DMS153 (cell line): ENCODE measurements around the gene LRRC8E.
"Not testable (repeated sequence)": the region's sequence is repeated elsewhere in the genome, so short reads cannot be mapped to it uniquely, and the experiment has no call there.

Experiments used
- DNase-seq: peaks from one replicate; lab custom pipeline; 2025; lab: John Stamatoyannopoulos, UW

The LRRC8E gene

DNA sequence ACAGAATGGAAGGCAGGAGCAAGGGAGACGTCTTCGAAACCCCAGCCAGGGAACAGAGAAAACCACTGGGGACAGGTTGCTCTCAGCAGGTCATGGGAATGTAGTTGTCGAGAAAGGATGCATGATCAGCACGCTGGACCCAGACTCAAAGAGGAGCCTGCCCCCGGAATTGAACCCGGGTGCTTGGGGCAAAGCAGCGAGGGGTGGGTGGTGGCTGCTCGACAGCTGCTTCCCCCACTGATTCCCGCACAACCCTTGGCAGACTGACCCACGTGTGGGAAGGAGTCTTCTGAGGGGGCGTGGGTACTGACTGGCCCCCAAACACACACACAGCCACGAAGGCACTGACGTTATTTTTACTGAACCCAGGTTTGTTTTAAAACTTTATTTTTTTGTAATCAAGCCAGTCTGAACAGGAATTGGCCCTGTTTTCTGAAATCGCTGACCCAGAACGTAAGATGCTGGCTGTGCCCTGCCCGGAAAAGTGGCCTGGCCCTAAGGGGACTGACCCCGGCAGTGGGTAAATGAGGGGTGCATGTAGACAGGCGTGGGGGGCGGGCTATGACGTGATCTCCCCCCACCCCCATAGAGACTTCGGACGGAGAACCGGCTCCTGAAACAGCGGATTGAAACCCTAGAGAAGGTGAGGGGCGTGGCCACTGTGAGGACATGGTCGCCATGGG, 32.7 kb upstream of the LRRC8E start:
- DNase-seq, result no peak

DNA sequence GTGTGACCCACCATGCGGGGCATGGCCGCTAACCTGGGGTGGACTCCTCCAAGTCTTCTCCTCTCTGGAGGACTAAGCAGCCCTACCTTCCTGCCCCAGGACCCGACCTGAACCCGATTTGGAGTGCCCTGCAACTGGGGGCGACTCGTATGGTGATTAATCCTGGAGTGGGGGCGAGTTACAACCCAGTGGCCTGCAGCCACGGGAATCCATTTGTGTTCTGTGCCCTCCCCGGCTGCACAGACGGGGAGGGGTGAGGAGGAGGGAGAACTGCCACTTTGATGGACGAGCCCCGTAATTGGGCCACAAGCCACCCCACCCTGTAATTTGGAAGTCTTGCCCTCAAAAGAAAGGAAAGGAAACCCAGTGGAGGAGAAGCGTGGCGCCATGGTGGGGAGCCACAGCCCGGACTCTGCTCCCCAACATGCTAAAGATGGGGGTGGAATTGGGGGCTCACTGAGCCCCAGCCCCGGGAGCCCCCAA, 32.2 kb upstream of the LRRC8E start:
- DNase-seq, result no peak

DNA sequence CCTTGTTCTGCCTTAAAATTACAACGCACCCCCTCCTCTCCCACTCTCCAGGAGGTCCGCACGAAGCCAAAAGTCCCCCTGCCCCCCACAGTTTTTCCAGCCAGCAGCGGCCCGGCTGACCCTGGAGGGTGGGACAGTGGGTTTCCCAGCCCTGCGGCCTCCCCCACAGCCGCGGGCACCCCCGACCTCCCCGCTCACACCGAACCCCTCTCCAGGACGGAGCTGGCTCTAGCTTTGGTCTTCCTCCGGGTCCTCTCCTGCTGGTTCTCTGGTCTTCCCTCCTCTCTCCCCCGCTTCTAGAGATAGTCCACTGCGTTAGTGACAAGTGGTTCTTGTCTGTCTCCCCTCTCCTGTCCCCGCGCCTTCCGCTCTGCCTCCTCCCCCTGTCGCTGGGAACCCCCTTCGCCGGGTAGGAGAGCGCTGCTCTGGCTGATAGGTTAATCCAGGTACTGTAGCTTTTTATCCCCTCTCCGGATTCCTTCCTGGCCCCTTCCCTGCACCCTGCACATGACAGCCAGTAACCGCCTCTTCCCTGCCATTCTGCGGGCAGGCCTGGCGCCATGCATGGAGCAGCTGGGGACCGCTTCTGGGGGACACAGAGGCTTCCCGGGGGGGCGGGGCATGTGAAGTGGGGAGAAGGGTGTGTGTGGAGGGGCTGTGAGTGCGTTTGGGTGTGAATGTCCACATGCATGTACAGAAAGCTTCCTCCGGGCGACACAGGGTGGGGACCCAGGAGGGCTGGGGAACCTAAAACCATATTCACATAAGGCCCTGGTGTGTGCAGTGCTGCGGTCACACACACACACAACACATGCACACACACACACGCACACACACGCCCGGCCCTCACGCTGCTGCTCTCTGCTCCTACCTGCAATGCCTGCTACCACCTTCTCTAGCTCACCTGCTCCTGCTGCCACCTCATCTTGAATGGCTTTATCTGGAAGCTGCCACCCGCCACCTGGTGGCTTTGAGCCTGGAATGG, 31.3 kb upstream of the LRRC8E start:
- DNase-seq, result peak; percentile 20

DNA sequence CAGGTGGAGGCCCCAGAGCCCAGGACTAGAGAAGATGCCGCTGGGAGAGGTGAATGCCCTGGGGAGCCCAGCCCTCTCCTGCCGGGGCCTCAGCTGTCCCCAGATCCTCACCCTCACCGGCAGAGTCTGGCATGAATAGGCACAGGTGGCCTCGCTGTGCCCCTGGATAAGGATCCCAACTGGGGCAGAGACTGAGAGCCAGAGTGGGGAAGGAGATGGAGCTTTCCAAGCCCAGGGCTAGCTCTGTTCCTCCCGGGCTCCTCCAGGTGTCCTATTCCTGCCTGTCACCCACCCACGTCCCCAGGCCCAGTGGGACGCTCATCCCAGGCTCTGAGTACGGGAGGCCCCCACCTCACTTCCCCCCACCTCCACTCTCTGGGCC, 30.6 kb upstream of the LRRC8E start:
- DNase-seq, result no peak

DNA sequence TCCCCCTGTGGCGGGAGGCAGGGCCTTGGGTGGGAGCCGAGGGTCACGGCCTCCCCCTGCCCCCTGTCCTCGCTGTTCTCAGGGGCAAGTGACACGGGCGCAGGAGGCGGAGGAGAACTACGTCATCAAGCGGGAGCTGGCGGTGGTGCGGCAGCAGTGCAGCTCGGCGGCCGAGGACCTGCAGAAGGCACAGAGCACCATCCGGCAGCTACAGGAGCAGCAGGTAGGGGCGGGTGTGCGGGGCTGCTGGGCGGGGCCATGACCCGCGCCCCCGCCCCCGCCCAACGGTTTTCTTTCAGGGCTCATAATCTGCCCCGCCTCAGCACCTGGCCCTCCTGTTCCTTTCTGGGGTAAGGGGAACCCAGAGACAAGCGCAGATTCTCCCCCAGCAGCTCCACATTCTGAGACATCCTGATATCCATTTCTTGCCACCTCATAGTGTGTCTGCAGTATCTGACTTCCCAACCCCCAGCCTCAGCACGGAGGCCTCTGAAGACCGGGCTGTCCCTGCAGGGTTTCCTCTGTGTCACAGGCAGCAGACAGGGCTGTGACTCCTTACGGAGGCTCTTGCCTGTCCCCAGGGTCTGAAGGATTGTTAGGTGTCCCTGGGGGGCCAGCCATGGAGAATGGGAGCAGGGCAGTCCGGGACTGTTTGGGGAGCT, 30.1 kb upstream of the LRRC8E start:
- DNase-seq, result peak; percentile 75

DNA sequence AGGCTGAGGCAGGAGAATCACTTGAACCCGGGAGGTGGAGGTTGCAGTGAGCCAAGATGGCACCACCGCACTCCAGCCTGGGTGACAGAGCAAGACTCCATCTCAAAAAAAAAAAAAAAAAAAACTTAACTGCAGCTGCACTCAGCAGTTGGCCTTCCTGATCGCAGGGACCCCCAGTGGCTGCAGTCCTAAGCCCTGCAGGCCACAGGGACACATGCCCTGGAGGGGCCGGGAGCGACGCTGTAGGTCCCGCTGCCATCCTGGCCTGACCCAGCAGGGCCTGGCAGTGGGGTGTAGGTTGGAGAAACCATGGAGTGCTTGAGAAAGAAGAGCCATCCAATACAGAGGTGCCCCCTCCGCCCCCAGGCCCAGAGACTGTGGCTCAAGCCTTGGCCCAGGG, 29.2 kb upstream of the LRRC8E start:
- DNase-seq, result not testable (repeated sequence)

DNA sequence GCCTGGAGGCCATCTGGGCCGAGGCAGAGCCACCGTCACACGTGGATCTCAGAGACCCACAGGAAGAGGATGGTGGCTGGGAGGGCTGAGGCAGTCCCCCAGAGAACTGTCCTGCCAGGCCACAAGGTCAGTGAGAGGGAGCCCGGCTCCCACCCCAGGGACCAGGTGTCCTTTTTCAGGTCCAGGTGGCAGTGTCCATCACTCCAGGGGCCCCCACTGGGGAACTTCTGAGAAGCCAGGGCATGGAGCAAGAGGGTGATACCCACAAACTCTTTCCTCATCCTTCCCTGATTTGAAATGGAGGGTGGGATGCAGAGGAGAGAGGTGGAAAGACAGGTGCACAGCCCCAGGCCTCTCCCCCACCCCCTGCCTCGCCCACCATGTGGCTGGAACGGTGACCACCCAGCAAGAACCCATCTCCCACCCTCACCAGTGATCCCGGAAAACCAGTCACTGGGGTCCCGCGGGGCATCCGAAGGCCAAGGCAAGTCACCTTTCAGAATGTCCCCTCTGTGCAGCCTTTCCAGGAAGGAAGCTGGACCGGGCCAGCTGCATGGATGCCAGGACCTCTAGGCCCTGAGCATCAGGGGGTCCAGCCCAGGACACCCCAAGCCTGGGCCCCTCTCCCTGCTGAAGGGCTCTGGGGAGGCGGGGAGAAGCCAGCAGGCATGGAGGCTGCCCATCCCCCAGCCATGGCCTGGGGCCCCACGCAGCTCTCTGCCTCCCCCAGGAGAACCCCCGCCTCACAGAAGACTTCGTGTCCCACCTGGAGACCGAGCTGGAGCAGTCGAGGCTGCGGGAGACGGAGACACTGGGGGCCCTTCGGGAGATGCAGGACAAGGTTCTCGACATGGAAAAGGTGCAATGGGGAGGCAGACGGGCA, 28.2 kb upstream of the LRRC8E start:
- no peak for DNase-seq

DNA sequence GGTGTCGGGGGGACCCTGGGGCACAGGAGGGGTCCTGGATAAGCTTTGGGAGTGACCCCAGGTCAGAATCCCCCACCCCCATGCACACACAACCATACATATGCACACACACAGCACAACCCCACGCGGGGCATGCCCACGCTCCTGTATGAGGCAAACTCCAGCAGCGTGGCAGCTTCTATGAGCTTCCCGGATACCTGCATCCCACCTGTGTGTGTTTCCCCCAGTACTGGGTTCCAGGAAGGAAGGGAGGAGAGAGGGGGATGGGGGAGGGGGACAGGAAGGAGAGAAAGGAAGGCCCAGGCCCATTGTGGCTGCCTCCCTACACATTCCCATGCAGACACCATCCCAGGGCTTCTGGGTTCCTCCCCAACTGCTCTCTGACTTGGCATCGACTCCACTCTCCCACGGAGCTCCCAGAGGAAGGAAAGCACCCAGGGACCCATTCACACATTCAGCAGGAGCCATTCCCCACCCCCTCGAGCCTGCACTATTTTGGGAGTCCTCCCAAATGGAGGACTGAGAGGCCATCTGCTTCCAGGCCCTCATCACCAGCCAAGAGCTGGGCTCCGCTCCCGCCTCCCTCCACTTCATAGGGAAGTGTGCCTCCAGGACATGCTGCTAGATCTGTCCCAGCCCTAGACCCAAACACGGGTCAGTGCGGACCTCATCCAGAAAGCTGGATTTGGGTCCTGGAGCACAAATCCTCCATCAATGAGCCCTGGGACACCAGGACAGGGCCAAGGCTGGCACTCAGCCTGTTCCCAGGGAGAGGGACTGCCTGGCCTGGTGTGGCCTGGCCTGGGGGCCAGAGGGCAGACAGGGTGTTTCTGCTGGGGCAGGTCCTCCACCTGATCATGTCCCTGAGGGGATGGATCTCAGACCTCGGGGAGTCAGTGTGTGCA, 27.3 kb upstream of the LRRC8E start:
- no peak for DNase-seq

DNA sequence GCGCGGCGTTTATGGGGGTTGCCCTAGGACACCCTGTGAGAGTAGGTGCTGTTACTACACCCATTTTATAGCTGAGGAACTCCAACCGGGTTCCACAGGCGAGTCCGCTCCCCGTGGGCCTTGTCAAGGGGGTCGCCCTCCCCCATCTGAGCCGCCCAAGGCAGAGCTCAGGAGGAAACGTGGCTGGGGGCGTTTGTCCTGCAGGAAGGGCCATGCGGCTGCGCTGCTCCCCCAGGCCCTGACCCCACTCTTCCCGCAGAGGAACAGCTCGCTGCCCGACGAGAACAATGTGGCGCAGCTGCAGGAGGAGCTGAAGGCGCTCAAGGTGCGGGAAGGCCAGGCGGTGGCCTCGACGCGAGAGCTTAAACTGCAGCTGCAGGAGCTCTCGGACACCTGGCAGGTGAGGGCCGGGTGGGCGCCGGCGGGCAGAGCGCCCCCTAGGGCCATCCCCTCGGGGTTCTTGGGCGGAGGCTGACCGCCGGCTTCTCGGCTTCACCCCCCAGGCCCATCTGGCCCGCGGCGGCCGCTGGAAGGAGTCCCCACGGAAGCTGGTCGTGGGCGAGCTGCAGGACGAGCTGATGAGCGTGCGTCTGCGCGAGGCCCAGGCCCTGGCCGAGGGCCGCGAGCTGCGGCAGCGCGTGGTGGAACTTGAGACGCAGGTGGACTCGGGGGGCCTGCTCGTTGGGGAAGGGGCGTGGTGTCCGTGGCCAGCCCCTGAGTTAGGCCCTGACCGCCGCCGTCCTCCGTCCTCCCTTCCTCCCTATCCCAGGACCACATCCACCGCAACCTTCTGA, 26.5 kb upstream of the LRRC8E start:
- no peak for DNase-seq

DNA sequence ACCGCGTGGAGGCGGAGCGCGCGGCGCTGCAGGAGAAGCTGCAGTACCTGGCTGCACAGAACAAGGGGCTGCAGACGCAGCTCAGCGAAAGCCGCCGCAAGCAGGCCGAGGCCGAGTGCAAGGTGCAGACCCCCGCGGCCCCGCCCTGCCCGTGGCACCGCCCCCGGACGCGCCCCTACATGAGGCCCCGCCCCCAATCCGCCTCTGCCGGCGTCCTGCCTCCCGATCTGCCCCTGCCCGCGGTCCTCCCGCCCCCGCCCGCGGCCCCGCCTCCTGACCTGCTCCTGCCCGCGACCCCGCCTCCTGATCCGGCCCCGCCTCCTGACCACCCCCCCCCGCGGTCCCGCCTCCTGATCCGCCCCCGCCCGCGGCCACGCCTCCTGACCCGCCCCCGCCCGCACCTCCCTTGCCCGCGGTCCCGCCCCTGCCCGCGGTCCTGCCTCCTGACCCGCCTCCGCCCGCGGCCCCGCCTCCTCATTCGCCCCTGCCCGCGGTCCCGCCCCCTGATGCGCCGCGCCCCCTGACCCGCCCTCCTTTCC, 25.8 kb upstream of the LRRC8E start:
- DNase-seq, result peak; percentile 69

DNA sequence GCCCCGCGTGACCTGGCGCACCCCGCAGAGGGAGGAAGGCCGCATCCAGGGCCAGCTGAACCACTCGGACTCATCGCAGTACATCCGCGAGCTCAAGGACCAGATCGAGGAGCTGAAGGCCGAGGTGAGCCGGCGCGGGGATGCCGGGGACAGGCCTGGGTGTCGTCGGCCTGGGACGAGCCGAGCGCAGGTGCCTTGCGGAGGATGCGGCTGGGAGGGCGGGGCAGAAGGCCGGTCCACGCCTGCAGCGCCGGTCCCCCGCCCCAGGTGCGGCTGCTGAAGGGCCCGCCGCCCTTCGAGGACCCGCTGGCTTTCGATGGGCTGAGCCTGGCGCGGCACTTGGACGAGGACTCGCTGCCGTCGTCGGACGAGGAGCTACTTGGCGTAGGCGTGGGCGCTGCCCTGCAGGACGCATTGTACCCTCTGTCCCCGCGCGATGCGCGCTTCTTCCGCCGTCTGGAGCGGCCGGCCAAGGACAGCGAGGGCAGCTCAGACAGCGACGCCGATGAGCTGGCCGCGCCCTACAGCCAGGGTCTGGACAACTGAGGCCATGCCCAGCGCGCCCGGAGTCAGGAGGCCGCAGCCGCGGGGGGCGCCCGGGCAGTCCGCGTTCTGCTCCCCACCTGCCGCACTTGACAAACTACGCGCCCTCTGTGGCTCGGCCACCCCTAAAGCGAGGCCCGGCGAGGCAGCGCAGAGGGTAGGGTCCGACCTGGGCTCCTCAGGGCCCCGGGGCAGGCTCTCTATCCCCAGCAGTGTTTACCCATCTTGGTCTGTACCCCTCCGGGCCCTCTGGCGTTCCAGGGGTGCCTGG, 24.9 kb upstream of the LRRC8E start:
- no peak for DNase-seq

DNA sequence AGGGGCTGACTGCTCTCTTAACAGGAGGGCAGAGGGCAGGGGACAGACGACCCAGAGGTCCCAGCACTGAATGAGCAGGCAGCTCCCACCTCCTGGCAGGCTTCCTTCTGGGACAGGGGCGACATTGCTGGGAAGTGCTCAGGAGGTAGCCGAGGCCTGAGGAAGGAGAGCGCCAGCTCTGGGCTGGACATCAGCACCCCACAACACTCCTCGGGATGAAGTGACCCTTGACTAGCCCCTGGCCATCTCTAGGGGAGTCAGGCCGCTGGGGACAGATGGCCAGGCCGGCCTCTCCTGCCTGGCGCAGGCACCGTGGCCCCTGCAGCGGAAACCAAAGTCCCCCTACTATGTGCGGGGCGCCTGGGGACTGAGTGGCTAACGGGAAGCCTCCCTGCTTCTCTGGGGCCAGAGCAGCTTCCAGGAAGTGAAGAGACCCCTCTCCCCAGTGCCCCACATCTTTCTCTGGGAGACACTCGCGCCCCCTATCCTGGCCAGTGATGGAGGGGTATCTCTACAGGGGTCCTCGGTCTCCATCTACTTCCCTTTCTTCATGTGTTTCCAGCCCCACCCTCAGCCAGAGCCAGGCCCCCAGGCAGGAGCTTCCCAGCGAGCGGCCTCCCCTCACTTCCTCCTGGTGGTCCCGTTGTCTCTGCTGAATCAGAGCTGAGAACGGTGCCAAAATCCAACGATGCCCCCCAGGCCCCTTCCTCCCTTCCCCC, 24.2 kb upstream of the LRRC8E start:
- DNase-seq, result no peak

DNA sequence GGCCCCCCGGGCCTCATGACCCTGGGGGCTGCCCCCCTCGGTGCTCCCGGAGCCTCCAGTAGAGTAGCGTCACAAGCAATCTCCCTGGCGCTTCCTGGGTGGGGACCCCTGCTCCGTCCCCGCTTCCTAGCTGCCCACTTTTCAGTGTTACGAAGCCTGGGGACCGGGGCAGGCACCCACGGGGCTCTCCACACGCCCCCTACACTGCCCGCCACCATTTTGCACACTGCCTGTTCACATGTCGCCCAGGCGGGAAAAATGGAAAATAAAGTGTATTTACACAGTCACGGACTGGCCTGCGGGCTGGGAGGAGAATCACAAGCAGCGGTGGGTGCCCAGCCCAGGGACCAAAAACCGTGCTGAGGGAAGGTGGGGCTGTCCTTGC, 23.6 kb upstream of the LRRC8E start:
- DNase-seq, result no peak

DNA sequence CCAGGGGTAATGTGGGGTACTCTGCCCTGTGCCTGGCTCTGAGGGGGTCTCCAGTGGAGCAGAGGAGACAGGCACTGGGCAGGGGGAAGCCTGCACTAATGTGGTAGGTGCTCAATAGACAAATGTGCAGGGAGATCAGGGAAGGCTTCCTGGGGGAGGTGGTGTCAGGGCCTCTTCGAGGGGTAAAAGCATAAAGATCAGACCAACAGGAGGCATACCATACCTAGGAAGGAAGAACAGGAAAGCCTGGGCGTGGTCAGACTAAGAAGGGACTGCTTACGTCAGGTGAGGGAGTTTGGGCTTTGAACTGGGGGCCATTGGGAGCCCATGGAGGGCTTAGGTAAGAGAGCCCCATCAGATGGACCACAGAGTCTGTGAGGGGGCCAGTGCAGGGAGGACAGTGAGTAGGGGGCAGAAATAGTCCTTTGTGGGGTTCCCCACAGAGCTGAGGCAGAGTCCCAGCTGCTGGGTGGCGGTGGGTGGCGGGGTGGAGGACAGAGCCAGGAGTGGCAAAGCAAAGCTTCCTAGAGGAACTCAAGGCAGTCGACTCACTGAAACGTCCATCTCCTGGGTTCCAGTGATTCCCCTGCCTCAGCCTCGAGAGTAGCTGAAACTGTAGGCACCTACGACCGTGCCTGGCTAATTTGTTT, 22.9 kb upstream of the LRRC8E start:
- DNase-seq, result no peak

DNA sequence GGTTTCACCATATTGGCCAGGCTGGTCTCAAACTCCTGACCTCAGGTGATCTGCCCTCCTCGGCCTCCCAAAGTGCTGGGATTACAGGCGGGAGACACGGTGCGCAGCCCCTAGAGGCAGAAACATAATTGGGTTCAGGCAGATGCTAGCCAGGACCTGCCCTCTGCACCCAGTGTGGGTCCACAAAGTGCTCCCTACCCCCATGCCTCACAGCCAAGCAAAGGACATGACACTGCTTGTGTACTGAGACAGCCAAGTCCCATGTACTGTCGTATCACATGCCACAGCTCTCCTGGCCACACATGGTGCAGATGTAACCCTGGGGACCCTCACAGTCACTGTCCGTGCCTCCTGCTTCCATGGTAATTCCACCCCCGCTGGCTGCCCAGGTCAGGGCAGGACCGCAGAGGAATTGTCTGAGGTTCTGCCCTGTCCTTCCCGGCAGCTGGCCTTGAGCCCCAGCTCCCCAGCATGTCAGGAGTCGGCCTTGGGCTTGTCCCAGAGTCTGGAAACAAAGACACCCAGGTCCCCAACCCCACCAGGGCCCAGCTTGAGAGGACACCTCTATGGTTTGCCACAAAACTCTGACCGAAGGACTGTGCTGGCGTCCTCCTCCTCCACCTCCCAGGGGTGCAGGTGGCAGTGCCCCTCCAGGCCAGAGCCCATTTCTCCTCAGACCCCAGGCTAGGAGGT, 21.8 kb upstream of the LRRC8E start:
- DNase-seq, result no peak

DNA sequence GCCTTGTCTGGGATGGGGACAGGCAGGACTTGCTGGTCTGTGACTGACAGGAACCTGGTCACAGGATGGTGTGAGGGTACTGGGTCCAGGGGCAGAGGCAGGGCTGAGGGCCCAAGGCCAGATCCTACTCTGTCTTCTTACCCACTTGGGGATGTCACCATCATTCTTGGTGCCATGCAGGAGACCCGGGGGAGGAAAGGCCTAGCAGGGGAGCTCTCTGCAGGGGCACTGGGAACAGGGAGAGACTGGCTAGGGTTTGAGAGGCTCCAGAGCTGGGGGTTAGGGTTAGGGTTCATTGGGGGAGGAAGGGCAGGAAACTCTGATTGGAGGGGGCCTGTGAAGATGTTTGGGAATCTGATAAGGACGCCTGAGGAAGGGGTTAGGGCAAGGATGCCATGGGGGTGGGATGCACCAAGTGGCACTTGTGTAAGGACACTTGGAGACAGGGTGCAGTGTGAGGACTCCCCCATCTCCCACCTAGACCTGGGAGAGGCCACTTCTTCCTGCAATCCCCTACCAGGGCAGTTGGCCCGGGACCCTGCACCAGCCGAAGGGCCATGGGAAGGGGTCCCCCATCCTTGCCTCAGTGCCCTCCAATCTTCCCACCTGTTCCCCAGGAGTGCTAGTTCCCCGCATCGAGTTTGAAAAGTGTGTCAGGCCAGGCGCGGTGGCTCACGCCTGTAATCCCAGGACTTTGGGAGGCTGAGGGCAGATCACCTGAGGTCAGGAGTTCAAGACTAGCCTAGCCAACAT, 21.0 kb upstream of the LRRC8E start:
- DNase-seq, result no peak
